Stimulated activated CD4-positive, alpha-beta T cell treated with anti-CD3 and anti-CD28 coated beads, TNF-alpha, amount 100 ng/mL, for 48 hours (primary cell): ENCODE results near the gene DDX10.
"Not testable (repeated sequence)": the region's sequence is repeated elsewhere in the genome, so short reads cannot be mapped to it uniquely, and the experiment has no call there.

Experiments used
- DNase-seq, 3 donors: peaks; one replicate each; pipeline ENCODE4 v3.0.0-alpha.2; 2020; ENCODE audit warnings: low read depth in 3 of 3

Gene DDX10

GRCh38 chr11:108715239-108715638 is 50.4 kb downstream of the DDX10 start:
- DNase-seq, result no peak

GRCh38 chr11:108718466-108718865 is 53.6 kb downstream of the DDX10 start:
- no peak for DNase-seq

GRCh38 chr11:108724974-108725689 is 60.3 kb downstream of the DDX10 start:
- DNase-seq, result no peak

GRCh38 chr11:108726077-108726800 is 61.4 kb downstream of the DDX10 start:
- no peak for DNase-seq

- DNase-seq, result no peak
Measured at GRCh38 chr11:108727665-108728064, 62.8 kb downstream of the DDX10 start.

GRCh38 chr11:108729227-108729871 is 64.5 kb downstream of the DDX10 start:
- DNase-seq, result no peak

GRCh38 chr11:108732395-108732794 is 67.5 kb downstream of the DDX10 start:
- no peak for DNase-seq

- peak; percentile 20 to 49 (median 30) for DNase-seq
Measured at GRCh38 chr11:108733479-108734116, 68.7 kb downstream of the DDX10 start.

- no peak for DNase-seq
Measured at GRCh38 chr11:108734283-108734682, 69.4 kb downstream of the DDX10 start.

GRCh38 chr11:108734956-108735559 is 70.2 kb downstream of the DDX10 start:
- no peak for DNase-seq

- DNase-seq, result not testable (repeated sequence)
Measured at GRCh38 chr11:108740132-108740531, 75.3 kb downstream of the DDX10 start.

- DNase-seq, result no peak
Measured at GRCh38 chr11:108743851-108744250, 79.0 kb downstream of the DDX10 start.

GRCh38 chr11:108748968-108749367 is 84.1 kb downstream of the DDX10 start:
- no peak for DNase-seq

- no peak for DNase-seq
Measured at GRCh38 chr11:108751444-108751843, 86.6 kb downstream of the DDX10 start.

GRCh38 chr11:108752297-108752751 is 87.5 kb downstream of the DDX10 start:
- no peak for DNase-seq

- no peak for DNase-seq
Measured at GRCh38 chr11:108754901-108755625, 90.2 kb downstream of the DDX10 start.

GRCh38 chr11:108757630-108758029 is 92.8 kb downstream of the DDX10 start:
- no peak for DNase-seq

- no peak for DNase-seq
Measured at GRCh38 chr11:108758458-108758857, 93.6 kb downstream of the DDX10 start.

- DNase-seq, result no peak
Measured at GRCh38 chr11:108766596-108767173, 101.8 kb downstream of the DDX10 start.

- DNase-seq, result no peak
Measured at GRCh38 chr11:108768370-108768769, 103.5 kb downstream of the DDX10 start.

GRCh38 chr11:108768964-108769363 is 104.1 kb downstream of the DDX10 start:
- DNase-seq, result no peak
